Activated CD8-positive, alpha-beta memory T cell treated with anti-CD3 and anti-CD28 coated beads, Interleukin-2, amount 50 U/mL, for 24 hours (primary cell): ENCODE results near the gene ING2.

Experiments
- DNase-seq: peaks from one replicate; pipeline ENCODE4 v3.0.0-alpha.2; 2020; ENCODE audit errors: extremely low read depth

ING2 gene

DNA sequence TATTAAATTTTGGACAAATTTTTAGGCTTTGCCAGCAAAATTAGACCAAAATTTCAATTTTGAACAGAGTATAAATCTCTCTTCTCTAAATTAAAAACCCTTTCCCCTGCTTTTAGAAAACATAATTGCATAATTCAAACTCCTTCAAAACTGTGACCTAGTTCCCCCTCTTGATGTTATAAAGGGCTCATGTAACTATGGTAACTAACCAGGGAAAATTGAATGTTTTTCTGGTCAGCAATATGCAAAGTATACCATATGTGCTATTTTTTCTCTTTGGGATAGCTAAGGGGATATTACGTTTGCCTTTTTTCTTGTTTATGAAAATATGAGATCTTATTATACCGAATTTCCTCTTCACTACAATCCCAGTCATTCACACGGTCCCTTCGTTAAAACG, 5.1 kb upstream of the ING2 start:
- DNase-seq, result no peak

DNA sequence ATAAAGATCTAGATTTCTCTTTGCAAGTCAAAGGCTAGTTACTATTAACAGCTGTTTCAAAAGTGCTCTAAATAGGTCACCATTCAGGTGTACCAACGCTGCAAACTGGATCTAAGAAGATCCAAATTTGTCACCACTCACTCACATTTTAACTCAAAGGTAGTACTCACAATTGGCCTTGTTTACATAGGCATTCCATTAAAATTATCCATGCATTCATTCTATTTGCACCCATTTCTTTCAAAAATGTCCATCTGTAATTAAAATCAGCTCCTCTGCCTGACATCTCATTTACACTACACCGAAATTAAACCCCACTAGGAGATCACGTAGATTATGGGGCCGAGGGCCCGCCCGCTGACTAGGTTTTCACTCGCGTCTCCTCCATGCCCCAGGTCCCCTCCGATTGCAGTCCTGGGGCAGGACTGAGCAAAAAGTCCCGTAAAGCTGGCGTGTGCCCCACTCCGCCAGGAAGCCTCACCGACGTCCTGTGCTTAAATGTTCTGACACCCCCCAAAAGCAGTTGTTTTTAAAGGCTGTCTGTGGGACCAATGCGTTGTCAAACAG, 1.3 kb upstream of the ING2 start:
- no peak for DNase-seq

DNA sequence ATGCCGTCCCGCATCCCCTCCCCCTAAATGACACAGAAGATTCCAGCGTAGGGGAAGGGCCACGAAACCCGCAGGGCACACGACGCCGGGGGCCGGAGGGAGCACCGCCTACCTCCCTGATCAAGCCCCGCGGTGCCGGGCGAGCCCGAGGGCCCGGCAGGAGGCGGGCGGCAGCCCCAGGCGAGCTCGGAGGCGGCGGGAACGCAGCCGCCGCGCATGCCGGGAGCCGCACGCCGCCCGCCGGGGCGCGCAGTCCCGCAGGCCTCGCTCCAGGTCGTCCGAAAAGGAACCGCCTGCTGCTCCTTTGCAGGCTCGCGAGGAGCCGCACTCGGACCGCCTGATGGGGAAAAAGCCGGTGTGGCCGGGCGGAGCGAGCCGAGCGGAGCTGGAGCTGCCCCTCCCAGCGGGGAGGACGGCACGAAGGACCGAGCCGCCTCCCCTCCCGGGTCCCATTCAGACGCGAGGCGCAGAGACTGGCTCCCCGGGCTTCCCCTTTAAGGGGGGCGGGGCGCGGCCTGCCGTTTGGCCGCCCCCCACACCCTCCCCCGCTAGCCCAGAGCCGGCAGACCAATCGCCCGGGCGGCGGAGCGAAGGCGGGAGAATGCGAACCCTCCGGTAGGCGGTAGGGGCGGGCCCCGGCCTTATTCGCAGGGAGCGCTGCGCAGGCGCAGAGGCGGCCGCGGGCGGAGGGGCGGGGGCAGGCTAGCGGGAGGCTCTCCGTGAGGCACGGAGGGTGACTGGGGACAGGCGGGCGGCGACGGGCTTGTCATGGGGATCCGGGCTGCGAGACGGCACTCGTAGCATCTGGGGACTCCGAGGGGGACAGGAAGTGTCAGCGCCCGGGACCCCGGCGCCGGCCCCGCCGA, 561 bp upstream of the ING2 start:
- peak; percentile 98 for DNase-seq

DNA sequence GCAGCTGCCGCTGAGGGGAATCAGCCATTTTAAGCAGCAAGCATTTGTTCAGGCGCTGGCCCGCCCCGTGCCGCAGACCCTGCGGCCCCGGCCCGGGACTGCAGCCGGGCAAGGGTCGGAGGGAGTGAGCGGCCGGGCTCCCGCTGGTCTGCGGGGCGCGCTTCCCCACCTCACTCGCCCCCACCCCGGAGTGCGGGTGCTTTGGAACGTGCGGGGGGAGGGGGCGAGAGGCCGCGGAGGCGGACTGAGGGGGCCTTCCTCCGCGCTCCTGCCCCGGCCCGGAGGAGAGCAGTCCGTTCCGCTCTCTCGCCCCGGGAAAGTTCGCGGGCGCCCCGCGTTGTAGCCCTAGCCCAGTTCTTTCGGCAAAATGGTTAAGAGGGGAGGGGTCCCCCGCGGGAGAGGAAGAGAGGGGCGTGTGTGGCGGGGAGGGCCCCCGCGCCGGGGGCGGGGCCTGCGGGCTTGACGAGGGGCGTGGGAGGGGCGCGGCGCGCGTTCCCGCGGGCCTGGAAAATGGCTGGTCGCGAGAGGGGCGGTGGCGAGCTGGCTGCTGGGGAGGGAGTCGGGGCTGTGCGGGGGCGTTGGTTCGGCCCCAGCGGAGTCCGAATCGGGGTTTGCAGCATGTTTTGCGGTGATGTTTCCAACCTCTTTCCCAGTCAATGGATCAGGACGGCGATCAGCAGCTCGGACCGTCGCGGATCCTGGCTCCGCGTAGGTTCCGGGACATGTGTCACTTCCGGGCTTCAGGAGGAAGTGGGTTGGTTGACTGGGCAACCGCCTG, 942 bp downstream of the ING2 start:
- DNase-seq, result peak; percentile 74

DNA sequence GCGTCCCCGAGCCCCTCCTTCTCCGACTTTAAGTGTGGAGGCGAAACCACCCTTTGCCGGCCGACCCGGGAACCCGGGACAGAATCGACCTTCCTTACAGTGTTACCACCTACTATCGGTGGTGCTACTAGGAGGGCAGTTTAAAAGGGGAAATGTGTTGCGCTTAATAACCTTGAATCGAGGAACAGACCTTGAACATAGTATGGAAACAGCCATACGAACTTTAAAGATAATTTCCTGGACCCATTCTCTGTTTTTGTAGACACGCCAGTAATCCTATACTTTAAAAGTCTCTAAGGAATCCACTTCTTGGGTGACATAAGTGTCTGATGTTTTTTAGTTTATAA, 1.5 kb downstream of the ING2 start:
- no peak for DNase-seq

DNA sequence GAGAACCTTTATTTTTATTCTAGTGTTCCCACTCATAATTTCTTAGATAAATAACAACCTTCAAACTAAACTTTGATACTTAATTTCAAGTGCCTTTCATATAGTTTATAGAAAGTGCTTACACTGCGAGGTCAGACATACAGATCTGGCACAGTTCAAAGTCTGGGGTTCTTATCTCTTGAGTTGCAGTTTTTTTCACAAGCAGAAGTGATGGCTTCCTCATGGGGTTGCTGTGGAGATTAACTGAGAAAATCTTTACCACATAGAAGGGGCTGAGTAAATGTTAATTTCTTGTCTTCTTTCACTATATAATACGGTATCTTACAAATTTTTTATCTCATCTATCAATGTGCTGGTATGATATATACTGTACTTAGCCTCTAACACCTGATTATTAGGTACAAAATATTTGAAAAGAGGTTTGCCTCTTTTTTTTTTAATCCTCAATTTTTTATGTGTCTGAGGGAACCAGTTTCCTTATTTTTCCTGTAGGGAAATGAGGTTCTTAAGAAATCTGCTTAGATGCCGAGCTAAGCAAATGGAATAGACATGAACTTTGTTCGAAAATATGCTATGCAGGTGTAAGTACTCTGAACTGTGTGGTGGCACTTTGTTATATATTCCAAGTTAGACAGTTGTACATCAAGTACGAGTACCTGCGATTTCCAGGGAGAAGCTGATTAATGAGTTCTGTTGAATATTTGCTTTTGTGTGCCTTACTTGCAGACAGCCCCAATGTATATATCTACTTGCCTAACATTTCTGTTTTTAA, 3.3 kb downstream of the ING2 start:
- no peak for DNase-seq

DNA sequence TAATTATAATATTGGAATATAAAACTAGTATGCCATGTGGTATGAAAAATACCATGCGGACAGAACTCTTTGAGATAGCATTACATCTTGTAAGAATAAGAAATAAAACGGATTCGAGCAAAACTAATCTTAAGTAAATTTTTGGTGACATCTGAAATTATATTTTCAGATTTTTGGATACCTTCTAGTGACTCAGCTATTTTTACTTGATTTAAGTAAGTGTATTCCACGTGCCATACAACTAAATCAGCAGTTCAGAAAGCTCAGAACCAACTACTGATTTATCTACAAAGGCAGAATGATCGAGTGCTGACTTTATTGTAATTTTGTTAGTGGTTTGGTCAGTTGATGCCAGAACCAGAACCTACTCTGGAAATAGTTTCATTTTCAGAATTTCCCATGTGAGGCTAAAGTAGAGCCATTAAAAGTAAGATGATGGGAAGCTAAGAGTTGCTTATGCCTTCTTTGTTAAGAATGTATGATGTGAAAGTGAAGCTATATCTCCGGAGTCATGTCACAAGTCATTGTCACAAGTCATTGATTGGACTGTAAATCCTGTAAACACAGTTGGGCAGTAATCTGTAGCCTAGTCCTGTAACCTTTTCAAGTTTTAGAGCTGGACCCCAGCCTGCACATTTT, 4.0 kb downstream of the ING2 start:
- DNase-seq, result no peak

DNA sequence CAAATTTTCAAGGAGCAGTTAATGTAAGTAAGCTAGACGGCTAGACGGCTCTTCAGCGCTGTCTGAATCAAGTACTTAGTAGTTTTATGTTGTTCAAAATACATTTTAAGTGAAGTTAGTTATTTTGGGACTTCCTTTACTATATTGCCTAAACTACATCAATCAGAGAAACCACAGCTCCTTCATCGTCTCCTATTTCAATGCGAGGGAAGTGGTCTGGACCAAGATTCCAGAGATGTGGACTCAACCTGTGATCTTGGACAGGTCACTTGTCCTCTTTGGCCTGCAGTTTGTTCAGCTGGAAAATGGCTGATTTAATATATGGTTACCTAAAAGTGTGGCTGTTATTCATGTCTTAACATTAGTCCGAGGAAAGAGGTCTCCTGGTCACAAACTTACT, 10.6 kb downstream of the ING2 start:
- no peak for DNase-seq

DNA sequence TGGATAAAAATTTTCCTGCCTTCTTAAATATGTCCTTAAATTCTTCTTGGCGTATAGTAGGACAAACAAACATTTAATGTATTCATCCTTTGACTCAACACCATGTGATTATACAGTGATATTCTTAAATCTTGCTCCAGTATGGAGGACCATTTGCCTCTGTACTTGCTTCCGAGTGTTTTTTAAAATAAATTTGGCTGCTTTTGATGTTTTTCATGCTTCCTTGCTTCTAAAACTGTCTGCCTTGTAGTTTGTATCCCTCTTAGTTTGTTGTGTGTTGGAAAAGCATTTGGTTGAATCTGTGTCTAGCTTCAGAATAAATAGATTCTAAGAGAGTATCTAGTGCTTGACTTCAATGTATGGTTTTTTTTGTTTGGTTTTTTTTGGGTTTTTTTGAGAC, 12.3 kb downstream of the ING2 start:
- DNase-seq, result no peak

DNA sequence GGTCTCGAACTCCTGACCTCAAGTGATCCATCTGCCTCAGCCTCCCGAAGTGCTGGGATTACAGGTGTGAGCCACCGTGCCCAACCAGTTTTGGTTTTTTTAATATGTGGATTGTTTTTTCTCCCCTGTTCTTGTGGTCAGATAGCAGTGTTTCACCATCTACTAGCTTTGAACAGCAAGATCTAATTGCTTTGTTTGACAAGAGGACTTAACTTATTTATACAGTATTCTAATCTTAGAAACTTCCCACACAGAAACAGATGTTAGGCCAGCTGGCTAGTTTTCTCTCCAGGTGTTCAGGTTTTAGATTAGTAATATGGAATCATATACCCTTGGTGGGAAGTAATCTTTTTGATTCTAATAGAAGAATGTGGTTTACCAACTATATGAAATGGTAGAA, 12.9 kb downstream of the ING2 start:
- DNase-seq, result no peak

DNA sequence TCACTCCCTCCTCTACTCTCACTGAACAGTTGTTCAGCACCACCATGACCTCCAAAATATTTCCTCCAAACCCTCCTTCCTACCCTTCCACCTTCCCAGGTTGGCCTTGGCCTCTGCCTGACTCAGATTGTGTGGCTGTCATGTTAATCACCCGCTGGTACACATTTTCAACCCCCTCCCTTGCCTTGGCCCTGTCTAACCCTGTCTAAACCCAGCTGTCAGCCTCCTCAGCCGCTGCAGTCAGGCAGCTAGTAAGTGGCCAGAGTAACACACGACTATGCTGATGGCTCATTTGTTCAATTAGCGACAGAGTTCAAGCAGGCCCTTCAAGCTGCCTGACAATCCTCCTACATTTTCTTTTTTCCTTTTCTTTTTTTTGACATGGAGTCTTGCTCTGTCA, 18.0 kb downstream of the ING2 start:
- DNase-seq, result no peak

DNA sequence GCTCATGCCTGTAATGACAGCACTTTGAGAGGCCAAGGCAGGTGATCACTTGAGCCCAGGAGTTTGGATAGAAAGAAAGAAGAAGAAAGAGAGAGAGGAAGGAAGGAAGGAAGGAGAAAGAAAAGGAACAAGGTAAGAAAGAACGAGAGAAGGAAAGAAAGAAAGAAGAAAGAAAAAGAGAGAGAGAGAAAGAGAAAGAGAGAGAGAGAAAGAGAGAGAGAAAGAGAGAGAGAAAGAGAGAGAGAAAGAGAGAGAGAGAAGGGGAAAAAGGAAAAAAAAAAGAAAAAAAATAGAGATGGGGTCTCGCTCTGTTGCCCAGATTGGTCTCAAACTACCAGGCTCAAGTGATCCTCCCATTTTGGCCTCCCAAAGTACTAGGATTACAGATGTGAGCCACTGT, 22.5 kb downstream of the ING2 start:
- DNase-seq, result no peak

DNA sequence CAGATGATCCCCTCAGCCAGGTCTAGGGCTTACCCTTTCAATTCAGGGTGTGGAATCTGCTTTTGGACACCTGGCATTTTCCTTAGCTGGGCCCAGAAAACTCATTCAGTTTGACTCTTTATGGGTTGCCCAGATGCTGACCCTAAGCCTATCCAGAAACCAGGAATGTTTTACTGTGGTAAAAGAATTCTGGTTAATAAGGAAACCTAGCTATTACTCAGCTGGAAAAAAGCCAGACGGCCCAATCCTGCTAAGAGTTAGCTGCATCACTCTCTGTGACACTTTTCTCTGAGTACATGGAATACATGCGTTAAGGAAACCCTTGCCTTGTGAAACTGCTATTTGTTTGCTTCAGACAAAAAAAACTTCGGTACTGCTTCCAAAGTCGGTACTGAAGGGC, 28.0 kb downstream of the ING2 start:
- DNase-seq, result no peak

DNA sequence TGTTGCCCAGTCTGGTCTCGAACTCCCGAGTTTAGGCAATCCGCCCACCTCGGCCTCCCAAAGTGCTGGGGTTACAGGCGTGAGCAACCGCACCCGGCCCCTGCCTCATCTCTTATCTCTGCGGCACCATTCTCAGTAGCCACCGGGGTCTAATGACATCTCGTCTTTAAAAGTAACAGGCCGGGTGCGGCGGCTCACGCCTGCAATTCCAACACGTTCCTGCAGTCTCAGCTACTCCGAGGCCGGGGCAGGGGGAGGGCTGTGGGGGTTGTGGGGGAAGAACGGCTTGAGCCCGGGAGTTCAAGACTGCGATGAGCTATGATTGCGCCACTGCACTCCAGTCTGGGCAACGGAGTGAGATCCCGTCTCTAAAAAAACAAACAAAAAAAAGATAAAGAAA, 28.8 kb downstream of the ING2 start:
- DNase-seq, result no peak

DNA sequence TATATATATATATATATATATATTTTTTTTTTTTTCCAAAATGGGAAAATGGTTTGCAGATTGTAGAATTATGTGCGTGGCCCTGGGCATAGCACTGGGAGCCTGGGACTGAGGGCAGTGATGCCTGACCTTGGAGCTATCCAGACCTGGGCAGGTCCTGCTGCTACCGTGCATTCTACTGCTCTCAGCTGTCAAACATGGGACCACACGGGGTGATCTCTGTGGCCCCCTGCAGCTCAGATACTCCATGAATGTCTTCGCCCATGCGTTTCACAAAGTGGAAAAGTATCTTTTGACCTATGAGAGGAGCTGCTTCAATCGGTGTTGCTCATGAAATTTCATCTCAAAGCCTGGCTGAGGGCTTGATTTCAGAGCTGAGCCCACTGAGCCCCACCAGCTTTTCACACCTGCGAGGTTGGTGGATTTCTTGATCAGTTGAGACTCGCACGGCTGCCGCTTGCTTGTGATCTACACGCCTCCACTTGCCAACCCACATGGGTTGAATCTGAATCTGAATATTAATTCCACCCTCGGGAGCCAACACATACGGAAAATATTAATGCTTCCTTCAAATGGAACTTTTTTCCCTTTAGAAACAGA, 35.7 kb downstream of the ING2 start:
- no peak for DNase-seq

DNA sequence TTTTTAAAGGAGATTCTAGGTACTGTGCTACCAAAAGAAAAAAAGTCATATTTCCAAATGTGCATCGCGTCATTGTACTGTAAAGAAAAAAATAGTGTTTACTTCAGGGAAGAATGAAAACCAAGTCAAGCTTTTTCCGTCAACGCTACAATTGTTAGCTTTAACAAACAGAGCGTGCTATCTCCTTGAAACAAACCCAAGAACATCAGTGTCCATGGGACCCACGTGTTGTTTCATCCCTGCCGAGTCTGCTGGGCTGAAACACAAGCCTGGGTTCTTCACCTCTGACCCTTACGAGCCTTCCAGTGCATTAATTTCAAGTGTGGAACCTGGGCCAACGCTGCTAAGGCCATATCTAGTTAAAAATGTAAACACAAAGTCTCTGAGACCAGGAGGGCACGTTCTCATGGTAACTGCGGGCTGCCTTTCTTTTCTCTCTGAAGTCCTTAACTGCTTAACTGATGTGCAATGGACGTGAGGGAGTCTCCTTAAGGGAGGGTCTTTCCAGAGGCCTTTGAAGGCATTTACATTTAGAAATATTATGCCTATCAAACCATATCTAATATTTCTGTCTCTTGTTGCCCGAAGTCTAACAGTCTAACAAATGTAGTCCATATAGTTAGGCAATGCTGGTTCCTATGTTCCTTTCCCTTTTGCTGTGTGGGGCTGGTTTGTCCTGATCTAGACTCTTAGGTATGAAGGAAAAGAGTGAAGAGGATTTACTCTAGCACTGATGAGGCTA, 36.3 kb downstream of the ING2 start:
- no peak for DNase-seq

DNA sequence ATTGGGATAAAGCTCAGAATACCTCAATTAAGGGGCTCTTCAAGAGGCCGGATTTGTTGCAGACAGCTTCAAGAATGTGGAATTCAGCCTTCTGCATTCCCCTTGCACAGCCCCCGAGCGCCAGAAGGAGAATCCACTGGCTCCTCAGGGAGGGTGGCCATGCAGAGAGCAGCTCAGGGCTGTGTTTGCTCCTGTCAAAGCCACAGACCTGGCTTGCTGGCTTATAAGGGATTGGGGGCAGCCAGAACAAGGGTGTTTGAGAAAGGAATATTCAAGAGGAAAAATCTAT, 36.8 kb downstream of the ING2 start:
- DNase-seq, result no peak

DNA sequence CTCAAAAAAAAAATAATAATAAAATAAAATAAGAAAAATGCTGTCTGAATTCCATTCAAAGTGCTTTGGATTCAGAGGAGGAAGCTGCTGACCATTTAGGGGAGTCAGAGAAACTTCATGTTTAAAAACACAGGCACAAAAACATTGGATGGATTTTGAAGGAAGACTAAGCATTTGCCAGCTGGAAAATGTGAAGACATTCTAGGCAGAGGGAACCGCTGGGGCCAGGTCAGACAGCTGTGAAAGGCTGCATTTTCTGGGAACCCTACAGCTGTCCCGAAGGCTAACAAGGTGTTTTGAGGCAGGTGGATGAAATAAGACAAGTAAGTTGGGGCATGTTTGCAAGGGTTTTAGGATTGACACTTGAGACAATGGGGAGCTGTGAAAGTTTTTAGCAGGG, 38.6 kb downstream of the ING2 start:
- DNase-seq, result no peak

DNA sequence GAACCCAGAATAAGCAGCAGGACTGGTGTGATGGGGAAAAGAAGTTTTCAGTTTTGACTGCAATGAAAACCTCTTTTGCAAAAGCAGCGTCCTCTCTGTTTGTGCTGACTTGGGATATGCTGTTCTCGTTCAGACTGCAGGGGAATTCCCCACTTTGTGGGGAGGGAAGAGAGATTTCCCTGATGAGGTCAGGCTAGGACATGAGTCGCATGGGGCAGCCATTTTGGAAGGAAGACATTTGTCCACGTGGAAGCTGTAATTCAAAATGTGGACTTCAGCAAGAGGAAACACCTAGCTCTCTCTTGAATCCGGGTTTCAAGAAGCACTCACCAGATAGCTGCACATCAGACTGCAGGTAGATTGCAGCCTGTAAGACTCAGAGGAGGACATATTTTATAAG, 39.3 kb downstream of the ING2 start:
- DNase-seq, result no peak

DNA sequence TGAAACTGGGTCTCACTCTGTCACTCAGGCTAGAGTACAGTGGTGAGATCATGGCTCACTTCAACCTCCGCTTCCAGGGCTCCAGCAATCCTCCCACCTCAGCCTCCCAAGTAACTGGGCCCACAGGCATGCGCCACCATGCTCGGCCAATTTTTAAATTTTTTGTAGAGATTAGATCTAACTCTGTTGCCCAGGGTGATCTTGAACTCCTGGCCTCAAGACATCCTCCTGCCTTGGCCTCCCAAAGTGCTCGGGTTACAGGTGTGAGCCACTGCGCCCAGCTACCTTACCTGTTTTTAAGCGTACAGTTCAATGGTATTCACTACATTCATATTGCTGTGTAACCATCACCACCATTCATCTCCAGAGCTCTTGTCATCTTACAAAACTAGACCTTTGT, 41.5 kb downstream of the ING2 start:
- DNase-seq, result no peak

DNA sequence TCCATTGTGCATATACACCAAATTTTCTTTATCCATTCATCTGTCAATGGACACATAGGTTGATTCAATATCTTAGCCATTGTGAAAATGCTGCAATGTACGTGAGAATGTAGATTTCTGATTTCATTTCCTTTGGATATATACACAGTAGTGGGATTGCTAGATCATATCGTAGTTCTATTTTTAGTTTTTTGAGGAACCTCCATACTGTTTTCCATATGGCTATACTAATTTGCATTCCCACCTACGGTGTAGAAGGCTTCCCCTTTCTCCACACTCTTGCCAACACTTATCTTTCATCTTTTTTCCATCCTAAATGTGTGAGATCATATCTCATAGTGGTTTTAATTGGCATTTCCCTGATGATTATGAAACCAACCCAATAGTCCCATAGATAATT, 43.4 kb downstream of the ING2 start:
- no peak for DNase-seq
